Measurements from ENCODE around the gene ZBTB25. TPM values are rescaled to one million over a fixed set of nuclear protein-coding genes. Genes with fewer than 3 reads are reported as not detected.

The ZBTB25 gene
- total RNA-seq, 2 experiments from 2014 or later, result 56.8 to 58.1 TPM

- no peaks in the 10 kb centered on the region for H3K9me3 ChIP-seq (ENCODE audit: control insufficient read depth in 1 of 2, insufficient read depth in 1 of 2, low read length in 2 of 2)
- H3K4me3 Mint-ChIP-seq, result no peak overlapping the region
Measured at GRCh38 chr14:64474041-64474440, 29.6 kb downstream of the ZBTB25 start.

GRCh38 chr14:64468451-64468850, 35.2 kb downstream of the ZBTB25 start:
- H3K4me3 Mint-ChIP-seq, result no peak overlapping the region
- H3K27ac ChIP-seq (ENCODE audit: low read depth in 1 of 2, low read length in 2 of 2), result no peak overlapping the region
- DNase-seq (no peak), ATAC-seq (ENCODE audit: poor library complexity) (no peak)
- H3K36me3 Mint-ChIP-seq (ENCODE audit: low read depth), result peaks cover 5% of the 10 kb centered on the region
- no peak for TF ChIP-seq CTCF (IDR thresholded peaks at IDR 0.05)
- POLR2A ChIA-PET, result no interaction called here
- H3K9me3 Mint-ChIP-seq, result no peaks in the 10 kb centered on the region
- CTCF ChIA-PET, result no interaction called here
- no peaks in the 10 kb centered on the region for H3K27me3 ChIP-seq (ENCODE audit: control insufficient read depth in 1 of 2, insufficient read depth in 2 of 2, low read length in 2 of 2)
- H3K36me3 ChIP-seq (ENCODE audit: insufficient read depth, low read length), result peaks cover 2% of the 10 kb centered on the region
- intact Hi-C loops (cut with DNase I, micrococcal nuclease), result no loop called here
- H3K27me3 Mint-ChIP-seq, result no peaks in the 10 kb centered on the region
- H3K4me1 ChIP-seq (ENCODE audit: insufficient read depth, low read length), result peaks cover 12% of the 10 kb centered on the region
- peaks cover 60% of the 10 kb centered on the region for H3K4me1 Mint-ChIP-seq (ENCODE audit: low read depth)
- H3K4me3 ChIP-seq (ENCODE audit: low read length), result no peak overlapping the region
- no peaks in the 10 kb centered on the region for H3K9me3 ChIP-seq (ENCODE audit: control insufficient read depth in 1 of 2, insufficient read depth in 1 of 2, low read length in 2 of 2)
- peak overlapping the region; percentile 10 for H3K27ac Mint-ChIP-seq

More at GRCh38 chr14:64474041-64474440, 29.6 kb downstream of the ZBTB25 start:
- Histone ChIP-seq H3K36me3 (ENCODE audit: insufficient read depth, low read length) (peaks cover 20% of the 10 kb centered on the region), H3K4me3 (ENCODE audit: low read length) (no peak overlapping the region), H3K27ac (ENCODE audit: low read depth in 1 of 2, low read length in 2 of 2) (no peak overlapping the region), H3K4me1 (ENCODE audit: insufficient read depth, low read length) (no peaks in the 10 kb centered on the region), H3K27me3 (ENCODE audit: control insufficient read depth in 1 of 2, insufficient read depth in 2 of 2, low read length in 2 of 2) (no peaks in the 10 kb centered on the region)
- no peaks in the 10 kb centered on the region for H3K27me3 Mint-ChIP-seq
- peaks cover 30% of the 10 kb centered on the region for H3K36me3 Mint-ChIP-seq (ENCODE audit: low read depth)
- TF ChIP-seq CTCF (IDR thresholded peaks at IDR 0.05), result no peak
- DNase-seq (no peak), ATAC-seq (ENCODE audit: poor library complexity) (no peak)
- peaks cover 41% of the 10 kb centered on the region for H3K4me1 Mint-ChIP-seq (ENCODE audit: low read depth)
- ChIA-PET CTCF (interaction anchor here (0.6 to 1.6 kb wide), 2 partner anchors 44 to 449 kb away, joined by 3 to 4 read pairs; no protein-coding TSS in a partner anchor), POLR2A (no interaction called here)
- intact Hi-C loops (cut with DNase I, micrococcal nuclease), result no loop called here
- H3K9me3 Mint-ChIP-seq, result no peaks in the 10 kb centered on the region
- H3K27ac Mint-ChIP-seq, result no peak overlapping the region

DNA sequence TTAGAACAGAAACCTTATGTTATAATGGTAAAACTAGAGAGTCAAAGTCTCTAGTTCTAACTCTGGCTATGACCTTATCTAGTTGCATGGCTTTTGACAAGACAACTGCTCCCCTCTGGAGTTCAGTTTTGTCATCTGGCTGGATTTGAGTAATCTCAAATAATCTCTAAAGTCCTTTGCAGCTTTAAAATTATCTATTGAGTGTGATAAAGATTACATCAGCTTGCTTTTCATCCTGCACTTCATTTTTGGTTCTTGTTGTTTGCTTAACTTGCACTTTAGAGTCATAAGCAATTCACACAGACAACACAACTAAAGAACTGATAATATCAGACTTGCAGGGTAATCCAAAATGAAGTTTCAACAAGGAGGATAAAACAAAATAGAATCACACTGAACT, 36.1 kb downstream of the ZBTB25 start:
- CTCF ChIA-PET, result interaction anchor here (1.0 to 1.4 kb wide), 2 partner anchors 43 to 73 kb away, joined by 3 to 4 read pairs; partner anchors contain the start of gene HSPA2
- H3K27ac ChIP-seq (ENCODE audit: low read depth in 1 of 2, low read length in 2 of 2), result no peak overlapping the region
- no peaks in the 10 kb centered on the region for H3K27me3 ChIP-seq (ENCODE audit: control insufficient read depth in 1 of 2, insufficient read depth in 2 of 2, low read length in 2 of 2)
- POLR2A ChIA-PET, result interaction anchor here (2.9 kb wide), 1 partner anchor 34 kb away, joined by 16 read pairs; no protein-coding TSS in a partner anchor
- H3K36me3 ChIP-seq (ENCODE audit: insufficient read depth, low read length), result peaks cover 2% of the 10 kb centered on the region
- no peak overlapping the region for H3K4me3 ChIP-seq (ENCODE audit: low read length)
- H3K4me3 Mint-ChIP-seq, result peak overlapping the region; percentile 57
- ATAC-seq (ENCODE audit: poor library complexity) (no peak), DNase-seq (no peak)
- no peaks in the 10 kb centered on the region for H3K9me3 ChIP-seq (ENCODE audit: control insufficient read depth in 1 of 2, insufficient read depth in 1 of 2, low read length in 2 of 2)
- H3K27me3 Mint-ChIP-seq, result no peaks in the 10 kb centered on the region
- TF ChIP-seq CTCF (IDR thresholded peaks at IDR 0.05), result no peak
- peaks cover 12% of the 10 kb centered on the region for H3K4me1 ChIP-seq (ENCODE audit: insufficient read depth, low read length)
- peaks cover 5% of the 10 kb centered on the region for H3K36me3 Mint-ChIP-seq (ENCODE audit: low read depth)
- H3K9me3 Mint-ChIP-seq, result no peaks in the 10 kb centered on the region
- H3K27ac Mint-ChIP-seq, result no peak overlapping the region
- peaks cover 60% of the 10 kb centered on the region for H3K4me1 Mint-ChIP-seq (ENCODE audit: low read depth)
- intact Hi-C loops (cut with DNase I, micrococcal nuclease), result no loop called here

Measured in CD4-positive, alpha-beta T cell (primary cell).